HCT116 (cell line): Measurements from ENCODE around the gene EHD4.

Experiments used
- EGR1 ChIP-seq: IDR thresholded peaks from 2 replicates; pipeline ENCODE4 v1.6.1; 2012; ENCODE audit warnings: low read depth
- POLR2A ChIP-seq: IDR thresholded peaks from 2 replicates; pipeline ENCODE4 v1.7.0; 2011; ENCODE audit warnings: borderline replicate concordance; ENCODE audit not compliant: insufficient read depth, insufficient read length; ENCODE audit errors: extremely low read depth
- RAD21 ChIP-seq: IDR thresholded peaks from 2 replicates; pipeline ENCODE4 v1.6.1; 2012; ENCODE audit warnings: low read depth, mild to moderate bottlenecking
- TCF7L2 ChIP-seq: IDR thresholded peaks from 2 replicates; pipeline ENCODE4 v1.7.0; 2011; ENCODE audit warnings: borderline replicate concordance, inconsistent platforms; ENCODE audit not compliant: insufficient read depth, insufficient read length; ENCODE audit errors: extremely low read depth
- YY1 ChIP-seq: IDR thresholded peaks from 2 replicates; pipeline ENCODE4 v1.6.1; 2011; ENCODE audit warnings: low read length, low read depth, moderate library complexity, mild to moderate bottlenecking; ENCODE audit not compliant: insufficient replicate concordance; ENCODE audit errors: extremely low read depth
- ZFX ChIP-seq: fragments of 450-650 bp; IDR thresholded peaks from 2 replicates; pipeline ENCODE4 v1.6.1; 2017
- ZNF274 ChIP-seq: fragments of 200-500 bp; sonication (Bioruptor generic); IDR thresholded peaks from 2 replicates; pipeline ENCODE4 v1.6.1; 2014; ENCODE audit warnings: mild to moderate bottlenecking, low read depth, low read length, inconsistent platforms
- TF ChIP-seq, protein P1 (sequence below), 3 experiments: fragments of 200-600 bp in 1 of 3; sonication (generic) in 1 of 3; IDR thresholded peaks in 2 of 3; conservative IDR thresholded peaks in 1 of 3; 2 replicates each; pipeline ENCODE4 v1.5.1; 2012 to 2017; ENCODE audit warnings: low read depth in 2 of 3, low read length in 2 of 3, antibody characterized with exemption in 1 of 3, borderline replicate concordance in 1 of 3, control low read depth in 1 of 3, mild to moderate bottlenecking in 1 of 3, mixed read lengths in 1 of 3, mixed run types in 1 of 3, moderate library complexity in 1 of 3; ENCODE audit not compliant: insufficient read depth in 1 of 3
- TF ChIP-seq, protein P2 (sequence below): IDR thresholded peaks from 2 replicates; pipeline ENCODE4 v1.6.1; 2012

DNA sequence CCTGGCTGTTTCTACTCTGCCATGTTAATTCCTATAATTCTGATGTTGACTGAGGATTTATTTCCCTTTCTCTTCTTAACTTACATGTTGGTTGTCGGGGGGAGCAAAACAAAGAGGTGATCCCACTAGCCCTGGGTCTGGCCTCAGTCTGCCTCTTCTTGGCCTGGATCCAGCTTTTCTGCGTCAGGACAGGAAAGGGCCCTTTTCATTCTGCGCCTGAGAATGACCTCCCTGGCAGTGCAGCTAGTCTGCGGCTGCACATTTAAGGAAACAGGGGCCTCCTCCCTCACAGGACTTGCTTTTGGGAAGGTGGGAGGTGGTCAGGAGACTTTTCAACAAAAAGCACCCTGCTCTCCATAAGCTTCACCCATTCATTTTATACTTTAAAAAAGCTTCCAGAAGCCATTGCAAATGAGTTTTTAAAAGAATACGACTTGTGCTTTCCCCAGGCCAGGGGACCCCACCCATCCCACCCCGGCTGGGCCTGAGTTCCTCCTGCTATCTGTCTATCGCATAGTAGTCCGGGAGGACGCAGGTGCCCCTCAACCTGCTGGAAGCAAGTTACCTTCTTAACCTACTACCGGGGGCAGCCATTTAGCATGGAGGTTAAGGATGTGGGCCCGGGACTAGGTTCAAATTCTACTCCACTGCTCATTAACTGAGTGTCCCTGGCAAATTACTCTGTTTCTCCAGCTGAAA is 21.3 kb upstream of the EHD4 start:
- no peak for TF ChIP-seq ZFX
- TF ChIP-seq POLR2A: no peak
- TF ChIP-seq, protein P1, sequence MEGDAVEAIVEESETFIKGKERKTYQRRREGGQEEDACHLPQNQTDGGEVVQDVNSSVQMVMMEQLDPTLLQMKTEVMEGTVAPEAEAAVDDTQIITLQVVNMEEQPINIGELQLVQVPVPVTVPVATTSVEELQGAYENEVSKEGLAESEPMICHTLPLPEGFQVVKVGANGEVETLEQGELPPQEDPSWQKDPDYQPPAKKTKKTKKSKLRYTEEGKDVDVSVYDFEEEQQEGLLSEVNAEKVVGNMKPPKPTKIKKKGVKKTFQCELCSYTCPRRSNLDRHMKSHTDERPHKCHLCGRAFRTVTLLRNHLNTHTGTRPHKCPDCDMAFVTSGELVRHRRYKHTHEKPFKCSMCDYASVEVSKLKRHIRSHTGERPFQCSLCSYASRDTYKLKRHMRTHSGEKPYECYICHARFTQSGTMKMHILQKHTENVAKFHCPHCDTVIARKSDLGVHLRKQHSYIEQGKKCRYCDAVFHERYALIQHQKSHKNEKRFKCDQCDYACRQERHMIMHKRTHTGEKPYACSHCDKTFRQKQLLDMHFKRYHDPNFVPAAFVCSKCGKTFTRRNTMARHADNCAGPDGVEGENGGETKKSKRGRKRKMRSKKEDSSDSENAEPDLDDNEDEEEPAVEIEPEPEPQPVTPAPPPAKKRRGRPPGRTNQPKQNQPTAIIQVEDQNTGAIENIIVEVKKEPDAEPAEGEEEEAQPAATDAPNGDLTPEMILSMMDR (IDR thresholded peaks at IDR 0.05 in 2 of 3, conservative IDR thresholded peaks at IDR 0.05 in 1 of 3; ENCODE audit: borderline replicate concordance in 1 of 3, insufficient read depth in 1 of 3, low read depth in 2 of 3, low read length in 2 of 3): no peak
- no peak for TF ChIP-seq ZNF274
- TF ChIP-seq EGR1: no peak
- no peak for TF ChIP-seq TCF7L2
- no peak for TF ChIP-seq YY1
- no peak for TF ChIP-seq RAD21
- TF ChIP-seq, protein P2, sequence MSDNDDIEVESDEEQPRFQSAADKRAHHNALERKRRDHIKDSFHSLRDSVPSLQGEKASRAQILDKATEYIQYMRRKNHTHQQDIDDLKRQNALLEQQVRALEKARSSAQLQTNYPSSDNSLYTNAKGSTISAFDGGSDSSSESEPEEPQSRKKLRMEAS: no peak
